Fibroblast of lung (primary cell): Measurements from ENCODE around the gene MAP3K6.

Experiments used
- CTCF ChIP-seq, 2 donors: IDR thresholded peaks in 1 of 2; conservative IDR thresholded peaks in 1 of 2; 1 replicate in 1 of 2; 2 replicates in 1 of 2; pipeline ENCODE4 v1.5.1; 2011 to 2012; ENCODE audit warnings: low read length in 2 of 2, control low read depth in 1 of 2, inconsistent platforms in 1 of 2, low read depth in 1 of 2, mild to moderate bottlenecking in 1 of 2
- EZH2 ChIP-seq: IDR thresholded peaks from 2 replicates; pipeline ENCODE4 v1.5.1; 2012; ENCODE audit warnings: low read length, control low read depth, mild to moderate bottlenecking; ENCODE audit errors: missing control alignments

- no peak for TF ChIP-seq CTCF (conservative IDR thresholded peaks at IDR 0.05 in 1 of 2, IDR thresholded peaks at IDR 0.05 in 1 of 2; ENCODE audit: low read depth in 1 of 2, low read length in 2 of 2)
- TF ChIP-seq EZH2, result no peak
Measured at GRCh38 chr1:27330786-27331185, 36.0 kb downstream of the MAP3K6 start.
